ENCODE measurements around the gene MRPL52. TPM values are rescaled to one million over a fixed set of nuclear protein-coding genes. Genes with fewer than 3 reads are reported as not detected.

MRPL52 gene
- total and polyA plus RNA-seq, 2 experiments from 2014 or later = 44.3 to 230 TPM

GRCh38 chr14:22843123-22843925 is 13.6 kb downstream of the MRPL52 start:
- Histone ChIP-seq H3K27me3 (replicated peaks; ENCODE audit: insufficient read depth) (no peaks in the 10 kb centered on the region), H3K9me2 (ENCODE audit: insufficient read depth) (no peaks in the 10 kb centered on the region), H2AFZ (no peak overlapping the region), H3F3A (ENCODE audit: insufficient read depth) (peaks cover 83% of the 10 kb centered on the region), H4K20me1 (ENCODE audit: insufficient read depth) (no peaks in the 10 kb centered on the region), H3K9ac (peak overlapping the region; percentile 99), H3K4me1 (ENCODE audit: insufficient read depth) (peaks cover 63% of the 10 kb centered on the region), H3K79me2 (ENCODE audit: insufficient read depth) (peaks cover 81% of the 10 kb centered on the region), H3K4me2 (ENCODE audit: unreplicated experiment) (no peak overlapping the region), H3K36me3 (ENCODE audit: low read depth) (peaks cover 54% of the 10 kb centered on the region), H3K9me3 (ENCODE audit: low read depth) (no peaks in the 10 kb centered on the region), H3K4me3 (no peak overlapping the region), H3K27ac (peak overlapping the region; percentile 94)
- TF ChIP-seq EZH2 (IDR thresholded peaks at IDR 0.05; ENCODE audit: insufficient read depth, poor library complexity, severe bottlenecking) = no peak
- TF ChIP-seq EZH2phosphoT487 (IDR thresholded peaks at IDR 0.05; ENCODE audit: insufficient read depth, low read depth) = no peak
- 73 to 78% methylated on average over 18 to 21 of the region's 21 CpGs for WGBS, 2 experiments (ENCODE audit: low coverage in 1 of 2, low lambda C conversion rate in 2 of 2, missing lambda C conversion rate in 2 of 2)
- no peak for DNase-seq
- in situ Hi-C loops (cut with MboI) = no loop called here

- H3F3A ChIP-seq (ENCODE audit: insufficient read depth) = peaks cover 85% of the 10 kb centered on the region
- no peak for DNase-seq
- in situ Hi-C loops (cut with MboI) = no loop called here
- H3K9ac ChIP-seq = 0 out of 2 replicates have a peak overlapping the region, but pooled peaks have one; percentile 25
- H2AFZ ChIP-seq = no peak overlapping the region
- no peaks in the 10 kb centered on the region for H3K9me2 ChIP-seq (ENCODE audit: insufficient read depth)
- TF ChIP-seq EZH2 (IDR thresholded peaks at IDR 0.05; ENCODE audit: insufficient read depth, poor library complexity, severe bottlenecking) (no peak), EZH2phosphoT487 (IDR thresholded peaks at IDR 0.05; ENCODE audit: insufficient read depth, low read depth) (no peak)
- H4K20me1 ChIP-seq (ENCODE audit: insufficient read depth) = no peaks in the 10 kb centered on the region
- H3K4me2 ChIP-seq (ENCODE audit: unreplicated experiment) = no peak overlapping the region
- peak overlapping the region; percentile 94 for H3K27ac ChIP-seq
- peaks cover 70% of the 10 kb centered on the region for H3K4me1 ChIP-seq (ENCODE audit: insufficient read depth)
- no peaks in the 10 kb centered on the region for H3K9me3 ChIP-seq (ENCODE audit: low read depth)
- 71 to 77% methylated on average over 19 to 22 of the region's 22 CpGs for WGBS, 2 experiments (ENCODE audit: low coverage in 1 of 2, low lambda C conversion rate in 2 of 2, missing lambda C conversion rate in 2 of 2)
- H3K4me3 ChIP-seq = no peak overlapping the region
- H3K27me3 ChIP-seq (replicated peaks; ENCODE audit: insufficient read depth) = no peaks in the 10 kb centered on the region
- H3K79me2 ChIP-seq (ENCODE audit: insufficient read depth) = peaks cover 69% of the 10 kb centered on the region
- peaks cover 54% of the 10 kb centered on the region for H3K36me3 ChIP-seq (ENCODE audit: low read depth)
Measured at GRCh38 chr14:22844221-22845102, 14.8 kb downstream of the MRPL52 start.

- Histone ChIP-seq H3K4me3 (no peak overlapping the region), H3K4me1 (ENCODE audit: insufficient read depth) (peaks cover 70% of the 10 kb centered on the region), H2AFZ (no peak overlapping the region), H3K27ac (peak overlapping the region; percentile 94), H3K79me2 (ENCODE audit: insufficient read depth) (peaks cover 64% of the 10 kb centered on the region), H3K4me2 (ENCODE audit: unreplicated experiment) (no peak overlapping the region), H3F3A (ENCODE audit: insufficient read depth) (peaks cover 87% of the 10 kb centered on the region), H3K27me3 (replicated peaks; ENCODE audit: insufficient read depth) (no peaks in the 10 kb centered on the region), H3K9ac (no peak overlapping the region), H3K9me3 (ENCODE audit: low read depth) (no peaks in the 10 kb centered on the region), H3K36me3 (ENCODE audit: low read depth) (peaks cover 54% of the 10 kb centered on the region), H3K9me2 (ENCODE audit: insufficient read depth) (no peaks in the 10 kb centered on the region), H4K20me1 (ENCODE audit: insufficient read depth) (no peaks in the 10 kb centered on the region)
- TF ChIP-seq EZH2 (IDR thresholded peaks at IDR 0.05; ENCODE audit: insufficient read depth, poor library complexity, severe bottlenecking) = no peak
- TF ChIP-seq EZH2phosphoT487 (IDR thresholded peaks at IDR 0.05; ENCODE audit: insufficient read depth, low read depth) = no peak
- no peak for DNase-seq
- in situ Hi-C loops (cut with MboI) = no loop called here
- 65% methylated on average over 9 of the region's 9 CpGs for WGBS, 2 experiments (ENCODE audit: low coverage in 1 of 2, low lambda C conversion rate in 2 of 2, missing lambda C conversion rate in 2 of 2)
Measured at GRCh38 chr14:22845103-22845394, 15.4 kb downstream of the MRPL52 start.

GRCh38 chr14:22845821-22846625 is 16.3 kb downstream of the MRPL52 start:
- Histone ChIP-seq H3K36me3 (ENCODE audit: low read depth) (peaks cover 51% of the 10 kb centered on the region), H3K4me2 (ENCODE audit: unreplicated experiment) (peak overlapping the region; percentile 14), H3K27ac (peak overlapping the region; percentile 94), H3K9ac (peak overlapping the region; percentile 68), H3K4me3 (no peak overlapping the region), H3K9me3 (ENCODE audit: low read depth) (no peaks in the 10 kb centered on the region), H3K9me2 (ENCODE audit: insufficient read depth) (no peaks in the 10 kb centered on the region), H2AFZ (no peak overlapping the region), H3K4me1 (ENCODE audit: insufficient read depth) (peaks cover 69% of the 10 kb centered on the region), H3K27me3 (replicated peaks; ENCODE audit: insufficient read depth) (no peaks in the 10 kb centered on the region), H4K20me1 (ENCODE audit: insufficient read depth) (no peaks in the 10 kb centered on the region), H3K79me2 (ENCODE audit: insufficient read depth) (peaks cover 54% of the 10 kb centered on the region), H3F3A (ENCODE audit: insufficient read depth) (peaks cover 89% of the 10 kb centered on the region)
- in situ Hi-C loops (cut with MboI) = no loop called here
- DNase-seq = peak; percentile 25
- WGBS, 2 experiments (ENCODE audit: low coverage in 1 of 2, low lambda C conversion rate in 2 of 2, missing lambda C conversion rate in 2 of 2) = 70 to 79% methylated on average over 22 to 23 of the region's 26 CpGs
- TF ChIP-seq EZH2phosphoT487 (IDR thresholded peaks at IDR 0.05; ENCODE audit: insufficient read depth, low read depth) (no peak), EZH2 (IDR thresholded peaks at IDR 0.05; ENCODE audit: insufficient read depth, poor library complexity, severe bottlenecking) (no peak)

Data from GM23248 (cell line).